Measurements from ENCODE around the gene PRKCQ. TPM values are rescaled to one million over a fixed set of nuclear protein-coding genes. Genes with fewer than 3 reads are reported as not detected.

PRKCQ gene
- total RNA-seq, 1 experiment from 2014 or later, result 12.1 TPM

GRCh38 chr10:6518791-6519429, 61.2 kb downstream of the PRKCQ start:
- no peak overlapping the region for H3K14ac ChIP-seq (ENCODE audit: insufficient read depth, low read length)
- Mint-ChIP-seq H3K27ac (no peak overlapping the region; a peak in 1 of 7 replicates), H3K36me3 (ENCODE audit: insufficient read depth in 1 of 3, low read depth in 3 of 3) (peaks cover 0 to 7% (median 0%) of the 10 kb centered on the region in 3 experiments; a peak in 2 of 7 replicates), H3K4me1 (peaks cover 21 to 29% of the 10 kb centered on the region in 2 experiments), H3K9me3 (no peaks in the 10 kb centered on the region), H3K27me3 (ENCODE audit: low read depth) (no peaks in the 10 kb centered on the region), H3K4me3 (no peak overlapping the region)
- H3K9me3 ChIP-seq (ENCODE audit: control insufficient read depth, low read depth, low read length), result no peaks in the 10 kb centered on the region
- H4K8ac ChIP-seq (replicated peaks; ENCODE audit: insufficient read length, low read depth, low read length), result no peak overlapping the region
- H3K4me2 ChIP-seq (ENCODE audit: insufficient read depth, insufficient read length, low read length), result no peak overlapping the region
- no peak overlapping the region for H2AFZ ChIP-seq (ENCODE audit: low read length)
- H3K23me2 ChIP-seq (ENCODE audit: insufficient read length, low read depth, low read length, poor library complexity, severe bottlenecking), result no peaks in the 10 kb centered on the region
- no peaks in the 10 kb centered on the region; the same call in 1 of the 2 replicates for H3K79me2 ChIP-seq (ENCODE audit: insufficient read depth, low read length)
- H3T11ph ChIP-seq (ENCODE audit: low read length), result no peak overlapping the region
- H2BK12ac ChIP-seq (ENCODE audit: insufficient read length, low read depth, low read length), result no peak overlapping the region
- H2BK15ac ChIP-seq (ENCODE audit: low read depth, low read length), result no peak overlapping the region
- no CpG with 5 or more reads among the region's 5 CpGs for WGBS (ENCODE audit: extremely low coverage, insufficient read length, low lambda C conversion rate)
- no peak overlapping the region for H4K91ac ChIP-seq (ENCODE audit: insufficient read length, low read depth, low read length)
- H3K27ac ChIP-seq (ENCODE audit: insufficient read length, low read depth, low read length), result no peak overlapping the region
- no peak overlapping the region for H3K4ac ChIP-seq (ENCODE audit: low read depth, low read length)
- H3K18ac ChIP-seq (ENCODE audit: insufficient read length, low read depth, low read length), result no peak overlapping the region
- H2AK5ac ChIP-seq (ENCODE audit: insufficient read length, low read length), result no peak overlapping the region
- H2BK20ac ChIP-seq (ENCODE audit: low read depth, low read length, poor library complexity, severe bottlenecking), result no peak overlapping the region
- H3K9ac ChIP-seq (ENCODE audit: extremely low read depth, insufficient read length, low read length), result no peak overlapping the region
- H3K79me1 ChIP-seq (ENCODE audit: insufficient read depth, low read depth, low read length, poor library complexity, severe bottlenecking), result no peaks in the 10 kb centered on the region
- DNase-seq, result no peak
- TF ChIP-seq, protein P1, sequence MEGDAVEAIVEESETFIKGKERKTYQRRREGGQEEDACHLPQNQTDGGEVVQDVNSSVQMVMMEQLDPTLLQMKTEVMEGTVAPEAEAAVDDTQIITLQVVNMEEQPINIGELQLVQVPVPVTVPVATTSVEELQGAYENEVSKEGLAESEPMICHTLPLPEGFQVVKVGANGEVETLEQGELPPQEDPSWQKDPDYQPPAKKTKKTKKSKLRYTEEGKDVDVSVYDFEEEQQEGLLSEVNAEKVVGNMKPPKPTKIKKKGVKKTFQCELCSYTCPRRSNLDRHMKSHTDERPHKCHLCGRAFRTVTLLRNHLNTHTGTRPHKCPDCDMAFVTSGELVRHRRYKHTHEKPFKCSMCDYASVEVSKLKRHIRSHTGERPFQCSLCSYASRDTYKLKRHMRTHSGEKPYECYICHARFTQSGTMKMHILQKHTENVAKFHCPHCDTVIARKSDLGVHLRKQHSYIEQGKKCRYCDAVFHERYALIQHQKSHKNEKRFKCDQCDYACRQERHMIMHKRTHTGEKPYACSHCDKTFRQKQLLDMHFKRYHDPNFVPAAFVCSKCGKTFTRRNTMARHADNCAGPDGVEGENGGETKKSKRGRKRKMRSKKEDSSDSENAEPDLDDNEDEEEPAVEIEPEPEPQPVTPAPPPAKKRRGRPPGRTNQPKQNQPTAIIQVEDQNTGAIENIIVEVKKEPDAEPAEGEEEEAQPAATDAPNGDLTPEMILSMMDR (conservative IDR thresholded peaks at IDR 0.05), result no peak
- H3K27me3 ChIP-seq (ENCODE audit: insufficient read depth, low read length), result no peaks in the 10 kb centered on the region
- no peak overlapping the region for H2BK120ac ChIP-seq (ENCODE audit: low read depth, low read length, poor library complexity, severe bottlenecking)
- no peak overlapping the region for H3K23ac ChIP-seq (ENCODE audit: insufficient read length, low read depth, low read length)
- H4K20me1 ChIP-seq (ENCODE audit: control insufficient read depth, insufficient read depth, insufficient read length), result no peaks in the 10 kb centered on the region
- H3K4me1 ChIP-seq (ENCODE audit: insufficient read depth, low read length), result no peaks in the 10 kb centered on the region
- H4K5ac ChIP-seq (ENCODE audit: insufficient read length, low read depth, low read length), result no peak overlapping the region
- H2BK5ac ChIP-seq (ENCODE audit: insufficient read length, low read length), result no peak overlapping the region
- H3K56ac ChIP-seq (ENCODE audit: insufficient read length, low read depth, low read length), result no peak overlapping the region
